ENCODE data around the gene PRRX1.
A peak's percentile ranks its signal among the peaks of the same experiment; 100 is the strongest.

The PRRX1 gene

DNA sequence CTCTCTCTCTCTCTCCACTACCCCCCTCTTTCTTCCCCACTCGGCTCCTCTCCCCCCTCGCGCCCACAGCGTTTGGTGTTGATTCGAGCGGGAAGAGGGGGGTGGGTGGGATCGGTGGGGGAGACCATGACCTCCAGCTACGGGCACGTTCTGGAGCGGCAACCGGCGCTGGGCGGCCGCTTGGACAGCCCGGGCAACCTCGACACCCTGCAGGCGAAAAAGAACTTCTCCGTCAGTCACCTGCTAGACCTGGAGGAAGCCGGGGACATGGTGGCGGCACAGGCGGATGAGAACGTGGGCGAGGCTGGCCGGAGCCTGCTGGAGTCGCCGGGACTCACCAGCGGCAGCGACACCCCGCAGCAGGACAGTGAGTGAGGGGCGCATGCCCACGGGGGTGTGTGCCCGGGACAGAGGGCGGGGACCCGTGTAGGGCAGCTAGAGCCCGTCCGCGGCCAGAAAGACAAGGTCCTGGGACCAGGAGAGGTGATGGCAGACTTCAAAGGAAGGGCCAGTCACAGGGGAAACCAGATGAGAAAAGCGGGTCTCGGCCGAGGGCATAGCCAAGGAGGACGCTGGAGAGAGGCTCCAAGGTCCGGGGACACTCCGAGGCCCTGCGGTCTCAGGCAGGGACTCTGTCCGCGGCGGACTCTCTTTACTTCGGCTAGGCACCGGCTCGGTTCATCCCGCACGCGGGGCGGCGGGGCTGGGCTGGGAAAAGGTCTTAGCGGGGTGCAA, at the start of gene PRRX1:
TSS of gene PRRX1 (plus strand) at position 39 of the 735 bp plus-strand sequence. CDS start at position 127, 88 bp downstream.
- H3K4me3 ChIP-seq (ENCODE audit: low read depth, low read length), result peak within 1 kb of the TSS; percentile 37

GRCh38 chr1:170617591-170618330, 46.2 kb upstream of the PRRX1 start:
- H3K4me3 ChIP-seq (ENCODE audit: low read depth, low read length), result no peak overlapping the region

DNA sequence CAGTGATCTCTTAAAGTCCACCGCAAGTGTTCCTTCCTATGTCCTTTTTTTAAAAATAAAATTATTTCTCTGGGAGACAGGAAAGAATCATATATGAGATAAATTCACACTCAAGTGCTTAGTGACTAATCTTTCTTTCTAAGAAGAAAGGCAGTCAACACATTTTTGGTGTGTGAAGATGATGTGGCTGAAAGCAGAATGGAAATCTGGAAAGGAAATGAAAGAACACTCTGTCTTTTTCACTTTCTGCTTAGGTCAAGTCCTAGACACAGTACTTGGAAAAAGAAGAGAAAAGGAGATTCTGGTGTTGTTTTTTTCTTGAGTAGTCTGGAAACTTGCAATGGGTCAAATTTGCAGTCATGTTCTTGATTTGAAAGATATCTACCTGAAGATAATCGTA, 45.5 kb upstream of the PRRX1 start:
- H3K4me3 ChIP-seq (ENCODE audit: low read depth, low read length), result no peak overlapping the region

GRCh38 chr1:170619241-170620028, 44.5 kb upstream of the PRRX1 start:
- no peak overlapping the region for H3K4me3 ChIP-seq (ENCODE audit: low read depth, low read length)

- no peak overlapping the region for H3K4me3 ChIP-seq (ENCODE audit: low read depth, low read length)
These were observed 43.8 kb upstream of the PRRX1 start for GRCh38 chr1:170620164-170620563.

- H3K4me3 ChIP-seq (ENCODE audit: low read depth, low read length), result no peak overlapping the region
These were observed 40.8 kb upstream of the PRRX1 start for GRCh38 chr1:170623171-170623570.

- H3K4me3 ChIP-seq (ENCODE audit: low read depth, low read length), result no peak overlapping the region
These were observed 39.8 kb upstream of the PRRX1 start for GRCh38 chr1:170624146-170624545.

GRCh38 chr1:170630977-170631376, 33.0 kb upstream of the PRRX1 start:
- H3K4me3 ChIP-seq (ENCODE audit: low read depth, low read length), result no peak overlapping the region

DNA sequence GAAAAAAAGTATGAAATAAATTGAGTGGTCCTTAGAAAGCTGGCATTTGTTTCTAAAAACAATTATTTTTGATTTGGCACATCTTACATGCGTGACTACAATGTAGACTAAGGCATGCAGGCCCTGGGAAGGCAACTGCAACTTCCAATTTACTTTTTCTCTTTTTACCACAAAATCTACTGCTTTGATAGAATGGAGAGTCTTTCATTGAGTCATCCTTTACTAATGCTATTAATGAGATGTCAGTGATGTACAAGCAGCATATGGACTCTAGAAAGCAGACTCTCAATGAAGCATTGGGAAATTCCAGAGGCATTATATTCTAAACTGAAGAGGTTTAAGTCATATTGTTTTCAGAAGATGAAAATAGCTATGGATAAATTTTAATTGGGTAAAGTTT, 29.6 kb upstream of the PRRX1 start:
- no peak overlapping the region for H3K4me3 ChIP-seq (ENCODE audit: low read depth, low read length)

- H3K4me3 ChIP-seq (ENCODE audit: low read depth, low read length), result no peak overlapping the region
These were observed 29.0 kb upstream of the PRRX1 start for GRCh38 chr1:170634824-170635410.

GRCh38 chr1:170640581-170640980, 23.4 kb upstream of the PRRX1 start:
- no peak overlapping the region for H3K4me3 ChIP-seq (ENCODE audit: low read depth, low read length)

GRCh38 chr1:170657275-170657853, 6.6 kb upstream of the PRRX1 start:
- H3K4me3 ChIP-seq (ENCODE audit: low read depth, low read length), result no peak overlapping the region

DNA sequence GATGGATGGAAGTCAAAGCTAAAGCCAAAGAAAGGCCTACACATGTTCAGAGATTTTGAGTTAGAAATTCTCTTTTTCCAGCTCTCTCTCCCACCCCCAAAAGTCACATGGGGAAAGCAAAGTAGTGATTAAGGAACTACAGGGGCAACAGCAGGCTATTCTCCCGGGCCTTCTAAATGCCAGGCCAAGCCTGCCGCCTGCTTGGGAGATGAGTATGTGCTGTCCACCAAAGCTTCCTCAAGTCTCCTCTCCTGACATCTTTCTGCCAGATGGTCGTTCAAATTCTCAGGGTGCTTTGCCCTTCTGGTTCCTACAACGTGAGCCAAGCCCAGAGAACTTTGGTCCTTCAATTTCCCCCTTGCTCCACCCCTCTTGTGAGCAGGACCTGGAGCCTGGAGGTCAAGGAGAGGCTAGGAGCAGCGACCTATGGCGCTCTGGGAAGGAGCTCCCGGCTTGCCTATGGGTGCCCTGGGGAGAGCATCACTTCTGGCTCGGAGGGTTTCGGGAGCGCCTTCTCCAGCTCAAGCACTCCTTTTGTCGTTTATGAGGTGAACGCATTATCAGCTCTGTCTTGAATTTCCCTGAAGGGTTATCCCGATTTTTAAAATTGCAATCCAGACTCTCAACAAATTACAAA, 4.4 kb upstream of the PRRX1 start:
- H3K4me3 ChIP-seq (ENCODE audit: low read depth, low read length), result no peak overlapping the region

- peak overlapping the region; percentile 4 for H3K4me3 ChIP-seq (ENCODE audit: low read depth, low read length)
These were observed 3.6 kb upstream of the PRRX1 start for GRCh38 chr1:170660281-170660713.

DNA sequence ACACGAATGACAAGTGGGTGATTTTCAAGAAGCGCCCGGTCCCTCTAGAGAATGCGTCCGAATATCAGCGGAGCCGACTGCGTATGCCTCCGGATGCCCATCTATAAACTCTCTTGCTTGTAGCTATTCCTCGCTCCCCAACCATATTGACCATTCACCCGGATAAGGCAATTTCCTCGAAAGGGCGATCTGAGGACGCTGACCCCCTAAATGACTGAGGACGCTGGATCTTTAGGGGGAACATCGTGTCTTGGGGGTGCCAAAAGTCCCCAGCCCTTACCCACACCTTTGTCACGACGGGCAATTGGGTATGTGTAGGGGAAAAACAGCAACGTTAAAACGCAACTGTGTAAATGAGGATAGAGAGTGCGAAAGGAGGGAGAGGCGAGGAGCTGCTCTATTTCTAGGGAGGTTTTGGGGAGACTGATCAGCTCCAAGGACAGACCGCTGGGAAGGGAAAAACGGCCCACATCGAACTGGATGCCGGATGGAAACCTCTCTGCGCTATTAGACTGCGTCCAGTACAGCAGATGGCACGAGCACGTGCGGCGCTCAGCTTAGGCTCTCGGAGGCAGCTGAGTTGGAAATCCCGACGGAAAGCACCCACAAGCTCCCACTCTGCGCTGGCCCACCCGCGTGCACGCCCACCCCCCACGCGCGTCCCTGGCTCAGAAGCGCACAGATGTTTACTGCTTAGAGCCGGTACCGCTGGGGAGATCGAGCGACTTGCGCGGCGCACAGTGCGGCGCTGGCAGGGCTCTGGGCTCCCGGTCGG, 2.9 kb upstream of the PRRX1 start:
- peak overlapping the region; percentile 17 for H3K4me3 ChIP-seq (ENCODE audit: low read depth, low read length)

GRCh38 chr1:170661646-170662411, 2.1 kb upstream of the PRRX1 start:
- H3K4me3 ChIP-seq (ENCODE audit: low read depth, low read length), result no peak overlapping the region

- no peak overlapping the region for H3K4me3 ChIP-seq (ENCODE audit: low read depth, low read length)
These were observed 1.1 kb upstream of the PRRX1 start for GRCh38 chr1:170662561-170663403.

All from iPS-11a (cell line).